ENCODE measurements around the gene KCNA2. TPM values are rescaled to one million over a fixed set of nuclear protein-coding genes. Genes with fewer than 3 reads are reported as not detected.

Gene KCNA2
- total and polyA plus RNA-seq, 7 donors: 0.05 to 1.1 (median 0.40) TPM

- 17 to 49% (median 19%) methylated on average over 3 of the region's 3 CpGs for WGBS, 3 donors
- no peak for TF ChIP-seq CTCF (IDR thresholded peaks at IDR 0.05)
- no peaks in the 10 kb centered on the region for H3K9me3 ChIP-seq
- ATAC-seq (no peak), DNase-seq (no peak)
- no peak overlapping the region for H3K4me3 ChIP-seq
- no peak overlapping the region for H3K27ac ChIP-seq
- no peaks in the 10 kb centered on the region for H3K4me1 ChIP-seq
- peaks cover 0 to 12% (median 2%) of the 10 kb centered on the region in 3 donors for H3K27me3 ChIP-seq (ENCODE audit: insufficient read depth in 3 of 3, low read length in 2 of 3)
- intact Hi-C loops (cut with DNase I): no loop called here
- no peaks in the 10 kb centered on the region for H3K36me3 ChIP-seq (ENCODE audit: insufficient read depth in 1 of 2, low read depth in 1 of 2)
Measured at GRCh38 chr1:110570307-110570706, 35.9 kb downstream of the KCNA2 start.

- no peak overlapping the region for H3K27ac ChIP-seq
- intact Hi-C loops (cut with DNase I): no loop called here
- no peaks in the 10 kb centered on the region for H3K36me3 ChIP-seq (ENCODE audit: insufficient read depth in 1 of 2, low read depth in 1 of 2)
- ATAC-seq: no peak
- TF ChIP-seq CTCF (IDR thresholded peaks at IDR 0.05): no peak
- WGBS, 3 donors: 72 to 82% (median 81%) methylated on average over 3 of the region's 3 CpGs
- DNase-seq: no peak
- no peaks in the 10 kb centered on the region for H3K4me1 ChIP-seq
- H3K9me3 ChIP-seq: no peaks in the 10 kb centered on the region
- H3K4me3 ChIP-seq: no peak overlapping the region
- peaks cover 0 to 12% (median 2%) of the 10 kb centered on the region in 3 donors for H3K27me3 ChIP-seq (ENCODE audit: insufficient read depth in 3 of 3, low read length in 2 of 3)
Measured at GRCh38 chr1:110566836-110567235, 39.3 kb downstream of the KCNA2 start.

GRCh38 chr1:110565565-110565964 lies 40.6 kb downstream of the KCNA2 start:
- Histone ChIP-seq H3K4me3 (no peak overlapping the region), H3K27ac (no peak overlapping the region), H3K4me1 (no peaks in the 10 kb centered on the region), H3K9me3 (no peaks in the 10 kb centered on the region), H3K36me3 (ENCODE audit: insufficient read depth in 1 of 2, low read depth in 1 of 2) (no peaks in the 10 kb centered on the region), H3K27me3 (ENCODE audit: insufficient read depth in 3 of 3, low read length in 2 of 3) (peaks cover 0 to 12% (median 2%) of the 10 kb centered on the region in 3 donors)
- ATAC-seq: no peak
- intact Hi-C loops (cut with DNase I): no loop called here
- DNase-seq: no peak
- WGBS, 3 donors: 47 to 64% (median 63%) methylated on average over 1 of the region's 1 CpG
- TF ChIP-seq CTCF (IDR thresholded peaks at IDR 0.05): no peak

GRCh38 chr1:110563089-110563488 lies 43.1 kb downstream of the KCNA2 start:
- WGBS, 3 donors: 82 to 87% (median 83%) methylated on average over 4 of the region's 4 CpGs
- no peak for TF ChIP-seq CTCF (IDR thresholded peaks at IDR 0.05)
- no peak overlapping the region for H3K4me3 ChIP-seq
- H3K27ac ChIP-seq: no peak overlapping the region
- intact Hi-C loops (cut with DNase I): no loop called here
- H3K27me3 ChIP-seq (ENCODE audit: insufficient read depth in 3 of 3, low read length in 2 of 3): peaks cover 0 to 2% (median 0%) of the 10 kb centered on the region in 3 donors
- ATAC-seq (no peak), DNase-seq (no peak)
- H3K4me1 ChIP-seq: no peaks in the 10 kb centered on the region
- no peaks in the 10 kb centered on the region for H3K36me3 ChIP-seq (ENCODE audit: insufficient read depth in 1 of 2, low read depth in 1 of 2)
- no peaks in the 10 kb centered on the region for H3K9me3 ChIP-seq

GRCh38 chr1:110561596-110561995 lies 44.6 kb downstream of the KCNA2 start:
- Histone ChIP-seq H3K4me1 (no peaks in the 10 kb centered on the region), H3K27me3 (ENCODE audit: insufficient read depth in 3 of 3, low read length in 2 of 3) (peaks cover 0 to under 1% (median 0%) of the 10 kb centered on the region in 3 donors), H3K4me3 (no peak overlapping the region), H3K9me3 (no peaks in the 10 kb centered on the region), H3K27ac (no peak overlapping the region), H3K36me3 (ENCODE audit: insufficient read depth in 1 of 2, low read depth in 1 of 2) (no peaks in the 10 kb centered on the region)
- TF ChIP-seq CTCF (IDR thresholded peaks at IDR 0.05): no peak
- intact Hi-C loops (cut with DNase I): no loop called here
- DNase-seq (no peak), ATAC-seq (no peak)
- 67 to 69% (median 68%) methylated on average over 7 of the region's 7 CpGs for WGBS, 3 donors

Data from psoas muscle (tissue), 8 donors.